Measurements from ENCODE around the gene CKM.
"Not testable (repeated sequence)": the region's sequence is repeated elsewhere in the genome, so short reads cannot be mapped to it uniquely, and the experiment has no call there.

Gene CKM

DNA sequence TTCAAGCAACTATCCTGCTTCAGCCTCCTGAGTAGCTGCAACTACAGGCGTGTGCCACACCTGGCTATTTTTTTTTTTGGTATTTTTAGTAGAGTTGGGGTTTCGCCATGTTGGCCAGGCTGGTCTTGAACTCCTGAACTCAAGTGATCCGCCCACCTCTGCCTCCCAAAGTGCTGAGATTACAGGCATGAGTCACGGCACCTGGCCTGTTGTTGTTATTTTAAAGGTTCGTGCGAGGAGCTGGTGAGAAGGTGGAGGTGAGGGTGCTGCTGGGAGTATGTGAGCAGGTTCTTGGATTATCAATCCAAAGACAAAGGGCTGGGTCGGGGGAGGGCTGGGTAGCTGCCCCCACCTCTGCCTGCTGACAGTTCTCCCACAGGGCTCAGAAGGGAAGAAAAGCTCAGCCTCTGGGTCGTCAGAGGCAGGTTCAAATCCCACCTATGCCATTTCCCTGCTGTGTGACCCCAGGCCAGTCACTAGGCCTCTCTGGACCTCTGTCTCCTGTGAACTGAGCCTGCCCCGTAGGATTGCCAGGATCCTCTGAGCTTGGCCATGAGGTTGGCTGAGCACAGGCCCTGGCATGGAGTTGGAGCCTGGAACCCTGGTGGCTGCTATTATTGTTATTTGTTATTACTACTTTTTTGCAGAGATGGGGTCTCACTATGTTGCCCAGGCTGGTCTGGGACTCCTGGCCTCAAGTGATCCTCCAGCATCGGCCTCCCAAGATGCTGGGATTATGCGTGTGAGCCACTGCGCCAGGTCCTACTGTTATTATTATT lies 1.5 kb downstream of the CKM start:
- DNase-seq (ENCODE audit: low read depth in 2 of 2), result no peak

DNA sequence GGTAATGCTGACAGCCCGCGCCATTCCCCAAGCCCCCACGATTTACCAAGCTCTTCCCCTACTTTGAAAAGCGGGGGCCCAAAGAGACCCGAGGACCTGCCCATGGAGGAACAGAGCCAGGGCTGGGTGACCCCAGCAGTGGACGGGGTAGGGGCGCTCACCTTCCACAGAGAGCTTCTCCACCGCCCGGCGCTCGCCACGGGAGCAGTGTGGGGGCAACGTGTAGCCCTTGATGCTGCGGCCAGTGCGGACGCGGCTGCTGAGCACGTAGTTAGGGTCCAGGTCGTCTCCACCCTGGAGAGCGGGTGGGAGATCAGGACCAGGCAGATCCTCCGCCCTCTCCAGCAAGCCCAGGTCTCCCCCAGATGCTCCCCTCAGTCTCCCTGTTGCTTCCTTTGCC lies 7.4 kb downstream of the CKM start:
- no peak for DNase-seq (ENCODE audit: low read depth in 2 of 2)

DNA sequence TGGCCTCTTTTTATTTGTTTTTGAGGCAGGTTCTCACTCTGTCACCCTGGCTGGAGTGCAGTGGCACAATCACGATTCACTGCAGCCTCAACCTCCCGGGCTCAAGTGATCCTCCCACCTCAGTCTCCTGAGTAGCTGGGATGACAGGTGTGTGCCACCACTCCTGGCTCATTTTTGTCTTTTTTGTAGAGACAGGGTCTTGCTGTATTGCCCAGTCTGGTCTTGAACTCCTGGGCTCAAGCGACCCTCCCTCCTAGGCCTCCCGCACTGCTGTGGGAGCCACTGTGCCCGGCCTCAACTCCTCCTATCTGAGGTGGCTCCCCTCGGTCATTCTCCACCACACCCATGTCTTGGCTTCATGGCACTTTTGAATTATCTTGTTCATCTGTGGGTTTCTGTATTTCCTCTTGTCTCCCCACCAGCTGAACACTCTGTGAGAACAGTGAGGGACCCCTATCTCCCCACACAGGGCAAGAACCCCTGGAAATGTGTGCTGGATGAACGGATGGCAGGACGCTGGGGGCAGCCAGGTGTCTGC lies 7.9 kb downstream of the CKM start:
- DNase-seq (ENCODE audit: low read depth in 2 of 2), result no peak

DNA sequence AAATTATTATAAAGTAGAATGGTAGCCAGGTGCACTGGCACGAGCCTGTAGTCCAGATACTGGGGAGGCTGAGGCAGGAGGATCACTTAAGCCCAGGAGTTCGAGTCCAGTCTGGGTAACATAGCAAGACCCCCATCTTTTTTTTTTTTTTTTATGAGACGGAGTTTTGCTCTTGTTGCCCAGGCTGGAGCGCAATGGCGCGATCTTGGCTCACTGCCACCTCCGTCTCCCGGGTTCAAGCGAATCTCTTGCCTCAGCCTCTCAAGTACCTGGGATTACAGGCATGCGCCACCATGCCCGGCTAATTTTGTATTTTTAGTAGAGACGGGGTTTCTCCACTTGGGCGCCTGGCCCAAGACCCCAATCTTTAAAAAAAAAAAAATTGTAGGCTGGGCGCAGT lies 10.4 kb downstream of the CKM start:
- not testable (repeated sequence) for DNase-seq (ENCODE audit: low read depth in 2 of 2)

DNA sequence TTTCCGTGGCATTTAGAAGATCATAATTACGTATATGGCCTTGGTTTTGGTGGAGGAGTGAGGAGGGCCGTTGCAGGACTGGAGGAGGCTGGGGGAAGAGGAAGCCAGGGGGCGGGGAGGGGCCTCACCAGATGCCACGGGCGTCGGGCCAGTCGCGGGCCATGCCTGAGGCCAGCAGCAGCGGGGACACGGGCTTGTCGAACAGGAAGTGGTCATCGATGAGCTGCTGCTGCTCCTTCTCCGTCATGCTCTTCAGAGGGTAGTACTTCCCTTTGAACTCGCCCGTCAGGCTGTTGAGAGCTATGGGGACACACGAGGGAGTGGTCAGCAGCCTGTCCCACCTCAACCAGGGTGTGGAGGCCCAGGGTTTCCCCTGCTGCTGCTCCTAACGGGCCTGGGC lies 11.1 kb downstream of the CKM start:
- no peak for DNase-seq (ENCODE audit: low read depth in 2 of 2)

DNA sequence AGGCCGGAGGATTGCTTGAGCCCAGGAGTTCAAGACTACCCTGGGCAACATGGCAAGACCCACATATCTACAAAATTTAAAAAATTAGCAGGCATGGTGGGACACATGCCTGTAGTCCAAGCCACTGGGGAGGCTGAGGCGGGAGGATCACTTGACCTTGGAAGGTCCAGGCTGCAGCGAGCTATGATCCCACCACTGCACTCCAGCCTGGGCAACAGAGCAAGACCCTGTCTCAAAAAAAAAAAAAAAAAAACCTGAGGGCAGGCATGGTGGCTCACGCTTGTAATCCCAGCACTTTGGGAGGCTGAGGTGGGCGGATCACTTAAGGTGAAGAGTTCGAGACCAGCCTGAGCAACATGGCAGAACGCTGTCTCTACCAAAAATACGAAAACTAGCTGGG lies 13.4 kb downstream of the CKM start:
- DNase-seq (ENCODE audit: low read depth in 2 of 2), result not testable (repeated sequence)

DNA sequence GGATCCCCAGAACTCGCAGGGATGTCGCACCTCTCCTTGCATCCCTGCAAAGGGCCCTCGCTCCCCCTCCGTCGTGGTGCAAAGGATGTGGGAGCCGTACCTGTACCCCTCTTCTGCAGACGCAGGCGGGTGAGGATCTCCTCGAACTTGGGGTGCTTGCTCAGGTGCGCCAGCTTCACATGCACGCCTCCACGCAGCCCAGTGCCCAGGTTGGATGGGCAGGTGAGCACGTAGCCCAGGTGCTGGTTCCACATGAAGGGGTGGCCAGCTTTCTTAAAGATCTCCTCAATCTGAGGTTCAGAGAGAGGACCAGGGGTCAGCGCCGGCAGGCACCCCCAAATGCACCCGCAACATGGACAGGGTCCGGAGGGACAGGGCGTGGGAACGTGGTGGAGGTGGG lies 15.3 kb downstream of the CKM start:
- no peak for DNase-seq (ENCODE audit: low read depth in 2 of 2)

DNA sequence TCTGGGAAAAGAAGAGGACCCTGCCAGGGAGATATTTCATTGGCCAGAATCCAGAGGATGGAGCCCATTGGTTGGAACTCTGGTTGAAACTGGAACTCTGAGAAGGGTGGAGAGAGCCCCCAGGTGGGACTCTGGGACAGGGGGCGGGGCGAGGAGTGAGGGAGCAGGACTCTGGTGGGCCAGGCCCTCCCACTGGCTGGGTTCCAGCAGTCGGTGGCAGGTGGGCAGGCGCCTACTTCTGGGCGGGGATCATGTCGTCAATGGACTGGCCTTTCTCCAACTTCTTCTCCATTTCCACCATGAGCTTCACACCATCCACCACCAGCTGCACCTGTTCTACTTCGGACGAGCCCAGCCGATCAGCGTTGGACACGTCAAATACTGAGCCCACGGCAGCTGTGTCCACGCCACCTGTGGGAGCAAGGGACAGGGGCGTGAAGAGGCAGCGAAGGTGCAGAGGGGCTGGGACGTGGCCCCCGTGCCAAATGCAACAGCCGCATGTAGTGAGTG lies 16.1 kb downstream of the CKM start:
- DNase-seq (ENCODE audit: low read depth in 2 of 2), result no peak

DNA sequence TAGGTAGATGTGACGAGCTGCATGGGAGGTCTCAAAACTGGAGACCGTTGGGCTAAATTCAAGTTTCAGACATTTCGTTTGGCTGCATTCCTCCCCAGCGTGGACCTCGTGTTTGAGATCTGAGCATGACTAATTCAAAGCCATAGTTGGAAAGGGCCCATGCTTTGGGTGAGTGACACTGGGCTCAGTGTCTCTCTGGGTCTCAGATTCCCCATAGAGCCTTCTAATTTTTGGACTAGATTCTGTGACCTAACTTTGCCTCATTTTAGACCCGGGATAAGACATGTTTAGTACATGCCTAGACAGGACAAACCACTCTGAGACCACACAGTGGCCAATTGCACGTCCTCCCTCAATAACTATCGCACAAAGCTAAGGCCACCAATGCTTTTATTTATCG lies 16.6 kb downstream of the CKM start:
- DNase-seq (ENCODE audit: low read depth in 2 of 2), result no peak

DNA sequence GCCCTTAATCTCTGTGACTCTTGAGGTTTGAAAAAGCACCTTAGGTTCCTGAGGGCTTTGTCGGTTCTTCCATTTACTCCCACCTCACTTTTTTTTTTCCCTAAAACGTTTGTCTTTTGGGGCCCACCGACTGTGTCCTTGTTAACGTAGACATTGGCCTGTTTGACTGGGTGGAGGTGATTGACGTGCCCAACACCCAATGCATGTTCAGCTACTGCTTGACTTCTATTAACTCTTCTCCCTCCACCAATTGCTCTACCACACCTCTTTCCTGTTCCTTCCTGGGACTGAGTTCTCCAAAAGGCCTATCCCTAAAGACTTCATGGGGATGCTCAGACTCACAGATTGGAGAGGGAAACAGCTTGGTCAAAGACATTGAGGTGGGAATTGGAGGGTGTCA lies 17.3 kb downstream of the CKM start:
- no peak for DNase-seq (ENCODE audit: low read depth in 2 of 2)

DNA sequence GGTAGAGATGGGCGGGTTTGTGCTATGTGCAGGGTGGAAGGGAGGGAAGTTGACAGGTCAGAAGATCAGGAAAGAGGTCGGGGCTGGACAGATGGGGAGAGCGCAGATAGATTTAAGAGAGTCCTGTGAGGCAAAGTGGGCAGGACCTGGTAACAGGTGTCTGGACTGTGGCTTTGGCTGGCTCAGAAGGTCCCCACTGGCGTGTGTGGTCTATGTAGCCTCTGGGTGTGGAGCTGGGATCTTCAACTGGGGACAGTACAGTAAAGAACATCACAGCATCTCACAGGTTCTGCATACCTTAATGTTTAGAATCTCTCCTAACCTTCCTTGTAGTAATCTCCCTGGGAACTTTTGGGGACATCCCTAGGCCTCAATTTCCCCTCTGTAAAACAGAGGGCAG lies 17.7 kb downstream of the CKM start:
- DNase-seq (ENCODE audit: low read depth in 2 of 2), result no peak

DNA sequence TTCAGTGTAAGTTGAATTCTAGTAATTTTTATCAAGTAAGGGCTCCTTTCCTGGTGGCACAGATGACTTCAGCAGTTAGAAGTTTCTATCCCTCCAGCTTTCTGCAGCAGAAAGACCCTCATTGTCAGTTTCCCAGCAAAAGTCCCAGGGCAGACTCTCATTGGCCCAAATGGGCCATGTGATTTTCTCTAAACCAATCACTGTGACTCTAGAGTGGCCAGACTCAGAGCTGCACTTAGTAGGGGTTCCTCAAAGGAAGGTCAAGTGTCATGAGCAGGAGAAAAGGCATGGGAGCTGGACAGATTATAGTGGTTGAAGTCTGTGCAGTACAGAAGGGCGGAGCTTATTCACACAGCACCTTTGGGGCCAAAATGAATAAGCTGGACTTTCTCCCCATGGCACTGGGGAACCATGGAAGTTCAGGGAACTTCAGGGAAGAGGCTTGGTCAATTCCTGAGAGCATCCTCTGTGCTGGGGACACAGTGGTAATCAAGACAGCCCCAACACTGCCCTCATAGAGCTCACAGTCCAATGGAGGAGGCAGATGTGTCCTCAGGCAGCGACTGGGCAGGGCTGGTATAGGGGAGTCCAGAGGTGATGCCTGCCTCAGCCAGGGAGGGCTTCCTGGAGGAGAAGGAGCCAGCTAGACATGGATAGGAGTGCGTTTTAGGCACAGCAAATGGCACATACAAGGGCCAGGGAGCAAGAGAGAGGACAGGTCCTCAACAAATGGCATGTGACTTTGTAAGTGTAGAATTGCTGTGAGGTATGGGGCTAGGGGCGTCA lies 18.3 kb downstream of the CKM start:
- DNase-seq (ENCODE audit: low read depth in 2 of 2), result no peak

DNA sequence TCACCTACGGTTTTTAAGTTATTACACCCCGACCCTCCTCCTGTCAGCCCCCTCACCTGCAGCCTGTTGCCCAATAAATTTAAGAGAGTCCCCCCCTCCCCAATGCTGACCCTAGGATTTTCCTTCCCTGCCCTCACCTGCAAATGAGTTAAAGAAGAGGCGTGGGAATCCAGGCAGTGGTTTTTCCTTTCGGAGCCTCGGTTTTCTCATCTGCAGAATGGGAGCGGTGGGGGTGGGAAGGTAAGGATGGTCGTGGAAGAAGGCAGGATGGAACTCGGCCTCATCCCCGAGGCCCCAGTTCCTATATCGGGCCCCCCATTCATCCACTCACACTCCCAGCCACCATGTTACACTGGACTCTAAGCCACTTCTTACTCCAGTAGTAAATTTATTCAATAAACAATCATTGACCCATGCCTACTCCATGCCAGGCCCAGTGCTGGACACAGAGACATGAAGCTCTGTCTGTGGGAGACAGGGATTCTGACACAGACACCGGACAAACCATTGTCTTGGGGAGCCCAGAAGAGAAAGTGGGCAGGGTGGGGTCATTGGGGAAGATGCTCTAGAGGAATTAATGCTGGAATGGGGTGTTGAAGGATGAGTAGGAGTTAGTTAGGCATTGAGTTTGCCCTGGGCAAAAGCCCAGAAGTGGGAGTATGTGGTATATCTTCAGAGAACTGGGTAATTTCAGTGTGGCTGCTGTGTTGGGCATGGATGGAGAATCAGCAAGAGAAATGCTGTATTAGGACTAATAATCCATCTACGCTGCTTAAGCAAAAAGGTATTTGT lies 19.2 kb downstream of the CKM start:
- DNase-seq (ENCODE audit: low read depth in 2 of 2), result no peak

DNA sequence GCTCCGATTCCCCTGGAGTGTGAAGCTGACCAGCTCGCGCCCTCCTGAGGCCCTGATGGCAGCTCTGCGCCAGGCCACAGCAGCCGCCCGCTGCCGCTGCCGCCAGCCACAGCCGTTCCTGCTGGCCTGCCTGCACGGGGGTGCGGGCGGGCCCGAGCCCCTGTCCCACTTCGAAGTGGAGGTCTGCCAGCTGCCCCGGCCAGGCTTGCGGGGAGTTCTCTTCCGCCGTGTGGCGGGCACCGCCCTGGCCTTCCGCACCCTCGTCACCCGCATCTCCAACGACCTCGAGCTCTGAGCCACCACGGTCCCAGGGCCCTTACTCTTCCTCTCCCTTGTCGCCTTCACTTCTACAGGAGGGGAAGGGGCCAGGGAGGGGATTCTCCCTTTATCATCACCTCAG lies 20.3 kb downstream of the CKM start:
- DNase-seq (ENCODE audit: low read depth in 2 of 2), result no peak

DNA sequence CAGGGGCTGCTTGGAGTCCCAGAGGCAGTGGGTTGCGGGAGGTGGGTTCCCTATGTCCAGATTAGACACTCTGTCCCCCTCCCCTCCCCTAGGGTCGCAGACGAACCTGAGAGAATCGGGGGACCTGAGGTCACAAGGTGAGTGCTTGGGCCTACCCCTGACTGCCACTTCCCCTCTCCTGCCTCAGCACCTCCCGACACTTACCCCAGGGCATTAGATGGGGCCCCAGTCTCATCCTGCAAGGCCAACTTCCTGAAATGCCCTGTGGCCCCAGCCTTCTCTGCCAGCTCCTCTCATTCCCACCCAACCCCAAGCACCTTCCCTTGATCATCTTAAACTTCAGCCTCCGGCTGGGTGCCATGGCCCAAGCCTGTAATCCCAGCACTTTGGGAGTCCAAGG lies 23.0 kb downstream of the CKM start:
- DNase-seq (ENCODE audit: low read depth in 2 of 2), result no peak

DNA sequence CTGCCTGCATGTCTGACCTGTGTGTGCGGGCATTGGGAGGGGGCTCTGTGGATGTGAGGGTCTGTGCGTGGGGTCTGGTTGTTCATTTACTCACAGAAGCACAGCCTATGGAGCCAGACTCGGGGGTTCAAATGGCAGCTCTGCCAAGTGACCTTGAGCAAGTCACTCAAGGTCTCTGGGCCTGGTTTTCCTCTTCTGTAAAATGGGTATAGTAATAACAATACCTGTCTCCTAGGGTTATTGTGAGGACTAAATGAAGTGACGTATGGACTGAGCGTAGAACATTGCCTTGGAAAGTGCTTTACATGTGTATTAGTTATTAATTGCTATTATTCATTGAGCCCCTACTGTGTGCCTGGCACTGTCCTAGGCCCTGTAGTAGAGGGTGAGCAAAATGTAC lies 24.4 kb downstream of the CKM start:
- DNase-seq (ENCODE audit: low read depth in 2 of 2), result no peak

DNA sequence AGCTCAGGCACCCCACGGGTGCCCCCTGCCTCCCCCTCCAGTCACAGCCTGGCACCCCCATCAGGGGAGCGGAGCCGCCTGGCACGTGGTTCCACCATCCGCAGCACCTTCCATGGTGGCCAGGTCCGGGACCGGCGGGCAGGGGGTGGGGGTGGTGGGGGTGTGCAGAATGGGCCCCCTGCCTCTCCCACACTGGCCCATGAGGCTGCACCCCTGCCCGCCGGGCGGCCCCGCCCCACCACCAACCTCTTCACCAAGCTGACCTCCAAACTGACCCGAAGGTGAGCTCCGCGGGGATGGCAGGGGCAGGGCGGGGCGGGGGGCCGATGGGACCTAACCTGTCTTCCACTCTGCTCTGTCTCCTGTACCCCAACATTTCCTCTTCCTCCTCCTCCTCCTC lies 25.0 kb downstream of the CKM start:
- DNase-seq (ENCODE audit: low read depth in 2 of 2), result no peak

DNA sequence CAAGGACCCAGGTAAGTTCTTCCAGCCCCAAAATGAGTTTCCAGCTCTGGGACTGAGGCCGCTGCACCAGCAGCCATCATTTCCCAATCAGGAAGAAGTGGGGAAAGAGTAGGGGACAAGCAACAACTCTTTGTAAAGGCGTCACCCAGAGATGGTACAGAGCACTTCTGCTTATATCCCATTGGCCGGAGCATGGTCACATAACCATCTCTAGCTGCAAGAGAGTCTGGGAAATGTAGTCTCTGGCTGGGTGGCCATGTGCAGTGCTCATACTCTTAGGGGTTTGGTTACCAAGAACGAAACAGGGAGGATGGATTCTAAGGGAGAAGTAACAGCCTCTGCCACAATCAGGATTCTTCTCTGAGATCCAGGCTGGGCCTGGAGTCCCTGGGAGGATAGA lies 26.3 kb downstream of the CKM start:
- no peak for DNase-seq (ENCODE audit: low read depth in 2 of 2)

DNA sequence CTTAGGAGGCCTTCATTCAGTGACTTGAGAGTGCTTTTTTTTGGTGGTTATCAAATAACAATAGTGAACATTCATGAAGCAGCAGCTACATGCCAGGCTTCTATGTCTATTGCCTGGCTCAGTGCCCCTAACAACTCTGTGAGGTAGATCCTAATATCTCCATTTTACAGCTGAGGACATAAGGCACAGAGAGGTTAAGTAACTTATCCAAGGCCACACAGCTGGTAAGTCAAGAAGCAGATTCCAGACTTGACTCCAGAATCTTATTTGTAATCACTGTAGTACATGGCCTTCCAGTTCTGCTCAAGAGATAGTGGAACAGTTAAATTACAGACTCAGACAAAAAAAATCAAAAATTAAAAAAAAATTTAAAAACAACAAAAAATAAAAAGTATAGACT lies 26.8 kb downstream of the CKM start:
- DNase-seq (ENCODE audit: low read depth in 2 of 2), result no peak

DNA sequence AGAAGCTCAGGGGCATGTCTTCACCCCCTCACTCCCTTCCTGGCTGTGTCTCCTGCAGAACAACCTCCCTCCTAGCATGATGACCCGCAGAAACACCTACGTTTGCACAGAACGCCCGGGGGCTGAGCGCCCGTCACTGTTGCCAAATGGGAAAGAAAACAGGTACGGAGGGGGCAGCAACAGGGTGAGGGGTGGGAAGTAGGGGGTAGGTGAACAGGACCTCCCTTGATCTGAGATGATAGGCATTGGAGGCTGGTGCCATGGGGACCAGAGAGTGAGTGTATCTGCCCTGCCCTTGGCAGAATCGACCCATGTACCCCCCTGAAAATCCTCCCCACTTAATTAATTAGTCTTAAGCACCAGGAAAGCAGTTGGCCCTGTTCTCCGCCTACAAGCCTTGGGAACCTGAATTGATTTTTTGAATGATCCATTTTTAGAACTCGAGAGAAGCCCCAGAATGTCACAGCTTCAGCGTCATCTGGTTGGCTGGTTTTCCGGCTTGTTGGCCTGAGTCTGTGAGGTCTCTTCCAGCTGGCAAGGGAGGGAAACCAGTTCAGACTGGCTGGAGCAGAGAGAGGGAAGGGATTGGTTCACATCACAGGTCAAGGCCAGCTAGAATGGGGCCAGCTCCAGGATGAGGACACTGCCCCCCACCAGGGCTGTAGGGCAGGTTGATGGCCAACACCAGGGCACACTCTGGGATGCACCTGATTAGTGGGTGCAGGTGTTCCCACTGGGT lies 28.2 kb downstream of the CKM start:
- DNase-seq (ENCODE audit: low read depth in 2 of 2), result no peak

DNA sequence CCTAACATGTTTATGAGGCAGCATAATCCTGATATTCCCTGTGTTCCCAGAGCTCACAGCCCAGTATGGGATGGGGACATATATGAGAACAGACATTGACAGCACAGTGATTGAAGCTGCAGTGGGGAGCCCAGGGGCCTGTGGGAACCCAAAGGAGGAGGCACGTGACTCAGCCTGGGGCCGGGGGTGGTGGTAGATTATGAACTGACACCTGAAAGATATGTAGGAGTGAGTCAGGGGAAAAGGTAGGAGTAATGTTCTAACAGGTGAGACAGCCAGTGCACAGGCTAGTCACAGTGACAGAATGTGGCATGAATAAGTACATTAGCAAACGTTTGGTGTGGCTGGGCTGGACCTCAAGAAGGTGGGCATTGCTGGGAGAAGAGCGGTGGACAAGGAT lies 29.0 kb downstream of the CKM start:
- peak; percentile 17 to 36 for DNase-seq (ENCODE audit: low read depth in 2 of 2)
